AG09319 (cell line): ENCODE results near the gene TRAPPC12.
"Not testable (repeated sequence)": the region's sequence is repeated elsewhere in the genome, so short reads cannot be mapped to it uniquely, and the experiment has no call there.

Source experiments
- DNase-seq: peaks from one replicate; pipeline ENCODE4 v3.0.0-alpha.2; 2010; ENCODE audit warnings: low read depth; ENCODE audit errors: extremely low read depth
- CTCF ChIP-seq: IDR thresholded peaks from 2 replicates; pipeline ENCODE4 v1.5.1; 2011; ENCODE audit warnings: low read depth, mild to moderate bottlenecking, inconsistent platforms, low read length, moderate library complexity

The TRAPPC12 gene

GRCh38 chr2:3513026-3513810, 133.7 kb downstream of the TRAPPC12 start:
- TF ChIP-seq CTCF: no peak

GRCh38 chr2:3515438-3515837, 135.9 kb downstream of the TRAPPC12 start:
- not testable (repeated sequence) for DNase-seq

More at GRCh38 chr2:3513026-3513810, 133.7 kb downstream of the TRAPPC12 start:
- DNase-seq: no peak

- DNase-seq: no peak
- no peak for TF ChIP-seq CTCF
These were observed 137.3 kb downstream of the TRAPPC12 start for GRCh38 chr2:3516831-3517230.

- TF ChIP-seq CTCF: no peak
- DNase-seq: no peak
These were observed 138.5 kb downstream of the TRAPPC12 start for GRCh38 chr2:3517948-3518495.

GRCh38 chr2:3518496-3519254, 139.2 kb downstream of the TRAPPC12 start:
- DNase-seq: peak; percentile 94
- no peak for TF ChIP-seq CTCF

GRCh38 chr2:3519255-3520205, 140.0 kb downstream of the TRAPPC12 start, which contains the start of gene ADI1:
TSS of gene ADI1 (minus strand) at chr2:3519531. CDS start at chr2:3519487, 44 bp downstream.
- TF ChIP-seq CTCF: no peak
- DNase-seq: peak; percentile 23

- DNase-seq: no peak
- no peak for TF ChIP-seq CTCF
These were observed 141.1 kb downstream of the TRAPPC12 start for GRCh38 chr2:3520591-3520990.
